Erythroblast (primary cell): Measurements from ENCODE around the gene DDR1.

Experiments
- GATA1 ChIP-seq: IDR thresholded peaks from 2 replicates; pipeline ENCODE4 v1.6.1; 2011; ENCODE audit warnings: low read depth, mild to moderate bottlenecking, control low read depth, low read length, moderate library complexity
- POLR2A ChIP-seq: IDR thresholded peaks from 2 replicates; pipeline ENCODE4 v1.6.1; 2011; ENCODE audit warnings: mild to moderate bottlenecking, low read length

GRCh38 chr6:30918670-30919069 is 34.4 kb downstream of the DDR1 start:
- TF ChIP-seq POLR2A (no peak), GATA1 (no peak)
